Effector memory CD4-positive, alpha-beta T cell (primary cell): ENCODE measurements around the gene FANCC.

ENCODE experiments used
- DNase-seq, 3 donors: peaks; one replicate each; pipeline ENCODE4 v3.0.0-alpha.2; 2020
- H3K27ac ChIP-seq: 2 replicates; pipeline ENCODE4 v1.7.0; 2013; ENCODE audit warnings: mild to moderate bottlenecking, low read length, moderate library complexity; ENCODE audit not compliant: insufficient read depth, poor library complexity, severe bottlenecking
- H3K27me3 ChIP-seq: replicated peaks from 2 replicates; pipeline ENCODE4 v1.7.0; 2013; ENCODE audit warnings: mild to moderate bottlenecking, low read length; ENCODE audit not compliant: insufficient read depth, control insufficient read depth, poor library complexity, severe bottlenecking
- H3K36me3 ChIP-seq: 2 replicates; pipeline ENCODE4 v1.7.0; 2013; ENCODE audit warnings: mild to moderate bottlenecking, low read length, moderate library complexity; ENCODE audit not compliant: control insufficient read depth, insufficient read depth
- H3K4me1 ChIP-seq: 2 replicates; pipeline ENCODE4 v1.7.0; 2013; ENCODE audit warnings: low read length, mild to moderate bottlenecking; ENCODE audit not compliant: control insufficient read depth, insufficient read depth, poor library complexity, severe bottlenecking
- H3K4me3 ChIP-seq: 2 replicates; pipeline ENCODE4 v1.7.0; 2013; ENCODE audit warnings: low read length, low read depth, mild to moderate bottlenecking; ENCODE audit not compliant: insufficient read depth, poor library complexity, severe bottlenecking
- H3K9me3 ChIP-seq: 2 replicates; pipeline ENCODE4 v1.7.0; 2013; ENCODE audit warnings: mild to moderate bottlenecking, low read length, moderate library complexity; ENCODE audit not compliant: control insufficient read depth

The FANCC gene

DNA sequence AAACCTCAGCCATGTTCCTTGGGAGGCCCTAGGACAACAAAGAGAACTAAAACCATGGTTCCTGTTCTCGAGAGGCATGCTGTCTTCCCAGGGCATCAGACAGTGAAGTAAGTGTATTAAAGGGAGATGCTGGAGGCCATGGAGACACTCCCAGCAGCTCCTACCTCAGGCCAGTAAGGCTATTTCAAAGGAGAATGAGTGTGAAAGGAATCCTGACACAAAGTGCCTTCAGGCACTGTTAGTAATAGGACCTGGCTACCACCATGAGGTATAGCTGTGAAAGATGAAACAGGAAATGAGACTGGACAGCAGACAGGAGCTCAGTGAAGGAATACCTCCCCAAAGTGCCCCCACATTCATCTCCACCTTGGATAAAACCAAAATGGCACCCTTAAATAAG is 71.0 kb downstream of the FANCC start:
- no peak for DNase-seq
- H3K27me3 ChIP-seq = no peaks in the 10 kb centered on the region

DNA sequence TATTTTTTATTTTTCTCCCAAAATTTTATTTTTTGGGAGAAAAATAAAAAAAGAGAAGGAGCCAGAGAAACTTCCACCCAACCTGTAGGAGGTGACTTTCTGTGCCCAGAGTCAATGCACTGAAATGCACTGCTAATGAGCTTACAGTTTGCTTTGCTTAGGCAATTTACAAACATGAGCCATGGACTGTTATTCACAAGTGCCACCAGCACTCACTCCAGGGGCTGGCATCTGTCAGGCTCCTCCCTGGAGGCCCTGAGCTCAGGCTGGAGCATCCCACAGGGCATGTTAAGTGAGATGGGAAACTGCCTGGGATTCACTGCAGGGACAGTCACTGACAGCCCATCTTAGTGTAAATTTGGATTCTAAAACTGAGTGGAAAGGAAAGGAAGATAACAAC is 74.9 kb downstream of the FANCC start:
- H3K27ac ChIP-seq = no peak overlapping the region
- no peak overlapping the region for H3K4me3 ChIP-seq
- H3K4me1 ChIP-seq = no peaks in the 10 kb centered on the region
- no peak for DNase-seq
- no peaks in the 10 kb centered on the region for H3K9me3 ChIP-seq
- H3K27me3 ChIP-seq = no peaks in the 10 kb centered on the region
- H3K36me3 ChIP-seq = no peaks in the 10 kb centered on the region

More for the DNA sequence above, 71.0 kb downstream of the FANCC start:
- no peak overlapping the region for H3K27ac ChIP-seq
- H3K9me3 ChIP-seq = no peaks in the 10 kb centered on the region
- H3K36me3 ChIP-seq = no peaks in the 10 kb centered on the region
- H3K4me1 ChIP-seq = no peaks in the 10 kb centered on the region
- H3K4me3 ChIP-seq = no peak overlapping the region

DNA sequence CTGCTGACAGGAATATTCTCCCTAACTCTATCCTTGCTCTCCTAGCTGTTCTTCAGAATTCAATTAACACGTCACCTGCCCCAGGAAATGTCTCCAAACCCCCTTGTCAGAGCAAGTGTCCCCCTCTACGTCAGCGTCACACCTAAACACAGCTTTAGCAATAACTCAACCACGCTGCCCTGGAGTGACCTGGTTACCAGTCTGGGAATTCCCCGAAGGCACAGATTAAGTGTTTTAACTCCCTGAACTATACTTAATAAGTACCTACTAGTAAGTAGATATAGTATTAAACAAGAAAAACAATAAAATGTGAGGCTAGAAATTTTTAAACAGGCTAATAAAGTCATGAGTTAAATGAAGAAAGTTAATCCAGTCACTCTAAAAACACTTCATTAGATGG is 78.4 kb downstream of the FANCC start:
- no peak for DNase-seq
- no peaks in the 10 kb centered on the region for H3K4me1 ChIP-seq
- no peak overlapping the region for H3K4me3 ChIP-seq
- no peaks in the 10 kb centered on the region for H3K9me3 ChIP-seq
- no peak overlapping the region for H3K27ac ChIP-seq
- no peaks in the 10 kb centered on the region for H3K27me3 ChIP-seq
- H3K36me3 ChIP-seq = no peaks in the 10 kb centered on the region

DNA sequence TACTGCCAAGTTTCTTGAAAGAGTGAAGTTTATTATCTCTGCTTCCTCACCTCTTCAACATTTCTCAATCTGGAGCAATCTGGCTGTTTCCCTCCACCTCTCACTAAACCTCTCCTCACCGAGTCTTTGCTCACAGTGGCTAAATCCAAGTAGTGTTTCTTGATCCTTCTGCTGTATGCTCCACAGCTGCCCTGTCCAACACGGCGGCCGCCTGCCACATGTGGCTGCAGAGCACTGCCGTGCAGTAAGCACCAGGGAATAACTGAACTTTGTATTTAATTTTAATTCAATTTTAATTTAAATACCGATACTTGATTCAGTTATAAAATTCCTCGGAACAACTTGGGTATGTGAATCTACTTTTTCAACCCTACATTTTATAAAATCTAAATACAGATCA is 80.2 kb downstream of the FANCC start:
- no peak for DNase-seq
- H3K9me3 ChIP-seq = no peaks in the 10 kb centered on the region
- no peak overlapping the region for H3K27ac ChIP-seq
- no peaks in the 10 kb centered on the region for H3K36me3 ChIP-seq
- no peaks in the 10 kb centered on the region for H3K27me3 ChIP-seq
- no peak overlapping the region for H3K4me3 ChIP-seq
- H3K4me1 ChIP-seq = no peaks in the 10 kb centered on the region

DNA sequence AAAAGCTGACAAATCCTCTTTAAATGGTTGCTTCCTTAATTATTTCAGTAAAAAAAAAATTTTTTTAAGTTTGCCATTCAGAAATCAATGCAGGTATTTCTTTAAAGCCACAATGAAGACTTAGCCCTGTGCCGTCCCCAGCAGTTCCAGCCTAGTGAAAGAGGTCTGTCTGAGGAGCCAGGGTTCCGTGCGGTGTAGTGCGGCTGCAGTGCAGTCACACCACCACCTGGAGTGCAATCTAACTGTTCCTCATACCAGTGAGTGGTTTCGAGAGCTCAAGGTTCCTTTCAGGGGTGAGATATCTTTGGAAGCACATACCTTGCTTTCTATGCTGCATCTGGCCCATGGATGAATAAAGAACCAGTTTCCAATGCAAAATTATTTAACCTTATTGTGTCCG is 87.5 kb downstream of the FANCC start:
- Histone ChIP-seq H3K4me3 (no peak overlapping the region), H3K27me3 (no peaks in the 10 kb centered on the region), H3K4me1 (no peaks in the 10 kb centered on the region), H3K36me3 (no peaks in the 10 kb centered on the region), H3K9me3 (no peaks in the 10 kb centered on the region), H3K27ac (no peak overlapping the region)
- DNase-seq = no peak

DNA sequence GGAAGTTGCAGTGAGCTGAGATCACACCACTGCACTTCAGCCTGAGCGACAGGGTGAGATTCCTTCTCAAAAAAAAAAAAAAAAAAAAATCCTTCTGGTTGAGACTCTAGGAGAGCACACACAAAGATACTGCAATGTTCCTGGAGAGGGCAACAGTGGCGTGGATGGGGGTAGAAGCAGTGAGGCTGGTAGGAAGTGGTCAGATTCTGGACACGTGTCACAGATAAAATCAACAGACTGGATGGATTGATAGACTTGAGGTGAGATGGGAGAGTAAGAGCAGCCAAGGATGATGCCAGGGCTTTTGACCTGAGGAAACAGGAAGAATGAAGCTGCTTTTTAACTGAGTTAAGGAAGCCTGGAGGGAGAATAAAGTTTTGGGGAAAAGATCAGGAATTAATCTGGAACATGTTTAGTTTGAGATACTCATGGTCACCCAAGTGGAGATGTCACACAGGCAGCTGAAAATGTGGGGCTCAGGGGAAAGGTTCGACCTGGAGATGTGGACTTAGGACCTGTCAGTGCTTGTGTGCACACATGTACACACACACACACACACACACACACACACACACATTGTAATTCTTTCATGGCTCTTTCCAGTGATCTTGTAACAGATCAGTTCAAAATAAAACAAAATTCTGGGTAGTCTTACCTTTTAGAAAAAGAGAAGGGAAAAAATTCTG is 88.1 kb downstream of the FANCC start:
- no peaks in the 10 kb centered on the region for H3K36me3 ChIP-seq
- no peak overlapping the region for H3K27ac ChIP-seq
- no peaks in the 10 kb centered on the region for H3K9me3 ChIP-seq
- H3K4me1 ChIP-seq = no peaks in the 10 kb centered on the region
- no peak for DNase-seq
- no peak overlapping the region for H3K4me3 ChIP-seq
- no peaks in the 10 kb centered on the region for H3K27me3 ChIP-seq

DNA sequence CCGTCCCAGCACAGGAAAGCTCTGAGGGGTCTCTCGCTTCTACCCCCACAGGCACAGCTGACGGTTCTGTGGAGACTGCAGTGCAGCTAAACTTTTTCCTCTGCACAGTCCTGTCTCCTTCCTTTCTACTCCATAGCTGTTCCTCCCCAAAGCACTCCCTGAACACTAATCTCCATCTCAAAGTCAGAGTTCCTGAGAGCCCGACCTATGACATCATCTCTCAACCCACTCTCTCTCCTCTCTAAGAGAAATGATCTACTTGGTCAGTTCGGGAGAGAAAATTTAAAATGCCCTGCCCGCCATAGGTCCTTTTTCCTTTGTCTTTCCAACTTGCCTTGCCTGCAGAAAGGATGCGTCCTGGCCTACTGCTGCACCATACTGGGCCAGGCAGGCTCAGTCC is 90.6 kb downstream of the FANCC start:
- no peaks in the 10 kb centered on the region for H3K9me3 ChIP-seq
- no peak overlapping the region for H3K27ac ChIP-seq
- no peak for DNase-seq
- no peaks in the 10 kb centered on the region for H3K36me3 ChIP-seq
- H3K4me3 ChIP-seq = no peak overlapping the region
- H3K27me3 ChIP-seq = no peaks in the 10 kb centered on the region
- H3K4me1 ChIP-seq = no peaks in the 10 kb centered on the region

DNA sequence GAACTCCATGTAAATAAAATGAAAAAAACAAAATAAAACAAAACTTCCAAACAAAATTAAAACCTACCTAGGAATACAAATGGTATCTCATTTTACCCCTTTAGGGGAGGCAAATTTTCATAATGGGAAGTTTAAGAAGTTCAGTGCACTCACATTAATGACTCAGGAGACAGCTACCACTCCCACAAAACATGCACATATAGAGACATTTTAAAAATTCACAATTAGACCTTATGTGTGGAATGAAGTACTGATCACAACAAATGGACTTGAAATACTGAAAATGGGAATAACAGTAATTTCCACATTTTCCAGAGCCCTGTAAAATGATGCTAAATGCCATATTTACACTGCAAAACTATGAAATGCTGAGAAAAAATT is 91.8 kb downstream of the FANCC start:
- no peak for DNase-seq
- Histone ChIP-seq H3K9me3 (no peaks in the 10 kb centered on the region), H3K4me1 (no peaks in the 10 kb centered on the region), H3K4me3 (no peak overlapping the region), H3K27me3 (no peaks in the 10 kb centered on the region), H3K27ac (no peak overlapping the region), H3K36me3 (no peaks in the 10 kb centered on the region)

DNA sequence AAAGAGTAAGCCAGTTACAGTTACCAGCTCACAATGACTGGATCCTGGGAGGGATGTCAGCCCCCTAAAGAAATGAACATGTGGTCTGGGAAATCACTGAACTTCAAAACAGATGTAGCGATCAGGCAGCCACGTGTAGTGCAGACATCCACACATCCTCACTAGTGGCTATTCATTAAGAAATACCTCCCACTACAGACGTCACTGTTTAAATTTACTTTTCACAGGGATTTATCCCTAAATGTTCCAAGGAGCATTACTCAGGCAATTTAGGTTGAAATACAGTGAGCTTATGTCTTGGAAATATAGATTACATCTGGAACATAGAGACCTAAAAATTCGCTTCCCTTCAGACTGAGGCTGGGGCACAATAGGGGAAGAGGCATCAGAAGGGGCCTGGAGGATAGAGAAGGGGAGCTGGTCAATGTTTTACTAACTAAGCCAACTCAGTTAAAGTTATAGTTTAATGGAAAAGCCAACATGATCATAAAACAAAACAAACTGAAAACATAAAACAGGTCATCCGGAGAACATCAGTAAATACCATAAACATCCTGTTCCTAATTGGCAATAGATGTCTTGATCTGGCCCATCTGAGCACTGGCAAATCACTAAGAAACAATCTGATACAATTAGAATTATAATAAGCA is 92.3 kb downstream of the FANCC start:
- Histone ChIP-seq H3K27me3 (no peaks in the 10 kb centered on the region), H3K4me3 (no peak overlapping the region), H3K9me3 (no peaks in the 10 kb centered on the region), H3K27ac (no peak overlapping the region), H3K4me1 (no peaks in the 10 kb centered on the region), H3K36me3 (no peaks in the 10 kb centered on the region)
- DNase-seq = no peak

DNA sequence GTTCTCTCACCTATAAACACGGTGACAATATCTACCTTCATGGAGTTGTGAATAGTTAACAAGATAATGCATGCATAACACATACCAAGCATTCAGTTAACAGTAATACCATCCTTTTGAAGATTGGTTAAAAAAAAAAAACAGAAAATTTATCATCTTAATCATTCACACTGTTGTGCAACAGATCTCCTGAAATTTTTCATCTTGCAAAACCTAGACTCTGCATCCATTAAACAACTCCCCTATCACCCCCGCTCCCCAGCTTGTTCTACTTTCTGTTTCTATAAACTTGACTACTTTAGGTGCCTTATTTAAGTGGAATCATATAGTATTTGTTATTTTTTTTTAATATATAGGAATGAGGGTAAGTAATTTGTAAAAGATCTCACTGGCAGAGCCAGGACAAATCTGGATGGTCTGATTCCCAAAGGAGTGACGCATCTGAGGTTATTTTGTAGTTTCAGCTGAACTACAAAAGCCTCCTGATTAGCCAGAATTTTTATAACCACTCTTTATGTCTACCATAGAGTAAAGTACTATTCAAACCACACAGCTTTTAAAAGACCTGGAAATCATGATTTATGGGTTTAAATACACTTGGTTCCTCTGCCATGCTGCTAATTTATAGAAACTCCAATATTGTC is 93.0 kb downstream of the FANCC start:
- Histone ChIP-seq H3K4me3 (no peak overlapping the region), H3K9me3 (no peaks in the 10 kb centered on the region), H3K27me3 (no peaks in the 10 kb centered on the region), H3K4me1 (no peaks in the 10 kb centered on the region), H3K27ac (no peak overlapping the region), H3K36me3 (no peaks in the 10 kb centered on the region)
- DNase-seq = no peak
